GM23338 (cell line): ENCODE measurements around the gene MYL5. TPM values are rescaled to one million over a fixed set of nuclear protein-coding genes. Genes with fewer than 3 reads are reported as not detected.

Experiments used
- ATAC-seq: fragments of 200-7000 bp; cut with Tn5 transposase; 3 replicates; pipeline ENCODE4 v1.9.1; 2020
- DNase-seq: peaks from one replicate; pipeline ENCODE4 v3.0.0-alpha.2; 2015; ENCODE audit warnings: low spot score
- H2AFZ ChIP-seq: fragments of 200-600 bp; sonication (generic); 2 replicates; pipeline ENCODE4 v1.8.0; 2016; ENCODE audit warnings: antibody characterized with exemption, mild to moderate bottlenecking, moderate library complexity
- H3F3A ChIP-seq: fragments of 200-600 bp; sonication (generic); replicated peaks from 2 replicates; pipeline ENCODE4 v1.8.0; 2017; ENCODE audit warnings: antibody characterized with exemption, mixed run types, low read depth
- H3K27ac ChIP-seq: fragments of 200-600 bp; sonication (generic); 2 replicates; pipeline ENCODE4 v1.6.1; 2016; ENCODE audit warnings: low read depth
- H3K27me3 ChIP-seq: fragments of 200-600 bp; sonication (generic); 2 replicates; pipeline ENCODE4 v1.8.0; 2016; ENCODE audit warnings: mild to moderate bottlenecking, mixed run types, moderate library complexity; ENCODE audit not compliant: insufficient read depth
- H3K36me3 ChIP-seq: fragments of 200-600 bp; sonication (generic); 2 replicates; pipeline ENCODE4 v1.8.0; 2016; ENCODE audit warnings: mild to moderate bottlenecking; ENCODE audit not compliant: insufficient read depth
- H3K4me1 ChIP-seq: fragments of 200-600 bp; sonication (generic); 2 replicates; pipeline ENCODE4 v1.8.0; 2016; ENCODE audit warnings: mild to moderate bottlenecking, moderate library complexity; ENCODE audit not compliant: insufficient read depth
- H3K4me2 ChIP-seq: fragments of 200-600 bp; sonication (generic); 2 replicates; pipeline ENCODE4 v1.7.1; 2017; ENCODE audit warnings: mixed run types
- H3K4me3 ChIP-seq: fragments of 200-600 bp; sonication (generic); 2 replicates; pipeline ENCODE4 v1.6.1; 2016; ENCODE audit warnings: mixed run types
- H3K79me2 ChIP-seq: fragments of 200-600 bp; sonication (generic); replicated peaks from 2 replicates; pipeline ENCODE4 v1.8.0; 2017; ENCODE audit warnings: mild to moderate bottlenecking; ENCODE audit not compliant: insufficient read depth
- H3K9me2 ChIP-seq: fragments of 200-600 bp; sonication (generic); 2 replicates; pipeline ENCODE4 v1.8.0; 2017; ENCODE audit not compliant: insufficient read depth
- H4K20me1 ChIP-seq: fragments of 200-600 bp; sonication (generic); replicated peaks from 2 replicates; pipeline ENCODE4 v1.8.0; 2017; ENCODE audit warnings: mild to moderate bottlenecking; ENCODE audit not compliant: insufficient read depth
- H3K27ac Mint-ChIP-seq: 2 replicates; pipeline ENCODE4 v1.8.0; 2020; ENCODE audit warnings: inconsistent platforms, mild to moderate bottlenecking, moderate library complexity, mixed read lengths
- H3K27me3 Mint-ChIP-seq: 3 replicates; pipeline ENCODE4 v1.8.0; 2022; ENCODE audit warnings: low read depth, mild to moderate bottlenecking, moderate library complexity, mixed read lengths, inconsistent platforms; ENCODE audit not compliant: insufficient read depth, poor library complexity
- H3K36me3 Mint-ChIP-seq: 3 replicates; pipeline ENCODE4 v1.8.0; 2021; ENCODE audit warnings: low read depth, mild to moderate bottlenecking, inconsistent platforms, moderate library complexity, mixed read lengths
- H3K4me1 Mint-ChIP-seq: 3 replicates; pipeline ENCODE4 v1.8.0; 2020; ENCODE audit warnings: mild to moderate bottlenecking, inconsistent platforms, mixed read lengths
- H3K4me3 Mint-ChIP-seq: 3 replicates; pipeline ENCODE4 v1.8.0; 2021; ENCODE audit warnings: moderate library complexity, mild to moderate bottlenecking, inconsistent platforms, mixed read lengths
- H3K9me3 Mint-ChIP-seq: 3 replicates; pipeline ENCODE4 v1.8.0; 2020; ENCODE audit warnings: moderate library complexity, mild to moderate bottlenecking, inconsistent platforms, mixed read lengths
- CREB1 ChIP-seq: fragments of 250-450 bp; sonication (Bioruptor Pico); IDR thresholded peaks from 2 replicates; pipeline ENCODE4 v1.5.0; 2020; ENCODE audit warnings: low read depth, mild to moderate bottlenecking, moderate library complexity
- CTCF ChIP-seq, 2 experiments: fragments of 200-600 bp in 1 of 2; sonication (generic) in 1 of 2; conservative IDR thresholded peaks; 2 replicates each; pipeline versions ENCODE4 v1.5.1 to v1.6.1; 2016 to 2017; ENCODE audit warnings: antibody characterized with exemption in 2 of 2, low read depth in 2 of 2, mild to moderate bottlenecking in 2 of 2, moderate library complexity in 1 of 2
- ETS1 ChIP-seq: IDR thresholded peaks from 2 replicates; pipeline ENCODE4 v1.6.1; 2016; ENCODE audit warnings: antibody characterized with exemption
- EZH2 ChIP-seq: fragments of 200-600 bp; sonication (generic); IDR thresholded peaks from one replicate; pipeline ENCODE4 v1.8.0; 2017; ENCODE audit warnings: antibody characterized with exemption, mild to moderate bottlenecking, low read depth; ENCODE audit not compliant: unreplicated experiment
- EZH2phosphoT487 ChIP-seq: fragments of 200-600 bp; sonication (generic); IDR thresholded peaks from one replicate; pipeline ENCODE4 v1.8.1; 2018; ENCODE audit warnings: antibody characterized with exemption; ENCODE audit not compliant: unreplicated experiment
- JUNB ChIP-seq: IDR thresholded peaks from one replicate; pipeline ENCODE4 v1.6.1; 2016; ENCODE audit warnings: antibody characterized with exemption; ENCODE audit not compliant: unreplicated experiment
- NANOG ChIP-seq: IDR thresholded peaks from 2 replicates; pipeline ENCODE4 v1.6.1; 2016; ENCODE audit warnings: antibody characterized with exemption, borderline replicate concordance
- POLR2AphosphoS5 ChIP-seq: IDR thresholded peaks from 2 replicates; pipeline ENCODE4 v1.6.1; 2016; ENCODE audit warnings: antibody characterized with exemption, low read depth
- REST ChIP-seq: IDR thresholded peaks from one replicate; pipeline ENCODE4 v1.6.1; 2018; ENCODE audit warnings: antibody characterized with exemption; ENCODE audit not compliant: unreplicated experiment
- STAT1 ChIP-seq: IDR thresholded peaks from one replicate; pipeline ENCODE4 v1.6.1; 2016; ENCODE audit warnings: antibody characterized with exemption; ENCODE audit not compliant: unreplicated experiment
- ZNF331 ChIP-seq: fragments of 250-450 bp; sonication (Bioruptor Pico); IDR thresholded peaks from 2 replicates; pipeline ENCODE4 v1.5.0; 2020; ENCODE audit warnings: low read depth, mild to moderate bottlenecking, moderate library complexity
- polyA plus RNA-seq: library from polyadenylated mRNA; unstranded; fragments of >200 nt; fragmentation: Nextera tagmentation; extraction: Ambion mirVana; gene quantifications from 2 replicates; pipeline ENCODE4 v1.2.1, GENCODE V29; 2016
- total RNA-seq: library from RNA; depleted of rRNA; stranded (reverse); fragments of >200 nt; shearing (Covaris generic); gene quantifications from 2 replicates; pipeline ENCODE4 v1.2.3, GENCODE V29; 2014

The MYL5 gene
- total and polyA plus RNA-seq, 2 experiments from 2014 or later, result 3.0 to 4.4 TPM

- Mint-ChIP-seq H3K4me3 (no peak overlapping the region), H3K36me3 (peaks cover 33% of the 10 kb centered on the region), H3K9me3 (no peaks in the 10 kb centered on the region; the same call in 2 of the 3 replicates), H3K27ac (no peak overlapping the region), H3K27me3 (peaks cover 18% of the 10 kb centered on the region), H3K4me1 (peaks cover 2% of the 10 kb centered on the region; the same call in 1 of the 3 replicates)
- no peak overlapping the region for H3K4me3 ChIP-seq
- no peaks in the 10 kb centered on the region for H3F3A ChIP-seq
- H3K27me3 ChIP-seq, result no peaks in the 10 kb centered on the region
- no peak overlapping the region for H3K27ac ChIP-seq
- peaks cover 28% of the 10 kb centered on the region for H4K20me1 ChIP-seq
- no peak overlapping the region for H2AFZ ChIP-seq
- DNase-seq, result no peak
- no peak for ATAC-seq
- H3K4me1 ChIP-seq, result no peaks in the 10 kb centered on the region
- H3K4me2 ChIP-seq, result no peak overlapping the region
- H3K79me2 ChIP-seq, result peaks cover 80% of the 10 kb centered on the region
- TF ChIP-seq EZH2phosphoT487 (no peak), JUNB (no peak), STAT1 (no peak), ZNF331 (CRISPR knock-in tag) (no peak), CTCF (conservative IDR thresholded peaks at IDR 0.05; ENCODE audit: low read depth in 2 of 2) (no peak)
- H3K9me2 ChIP-seq, result no peaks in the 10 kb centered on the region
- H3K36me3 ChIP-seq, result no peaks in the 10 kb centered on the region
Observed at GRCh38 chr4:722851-723360, 48.6 kb downstream of the MYL5 start.

- ATAC-seq, result no peak
- H3K36me3 ChIP-seq, result no peaks in the 10 kb centered on the region
- H3K36me3 Mint-ChIP-seq, result peaks cover 36% of the 10 kb centered on the region
- TF ChIP-seq EZH2 (no peak), ZNF331 (CRISPR knock-in tag) (no peak), NANOG (no peak), STAT1 (no peak), ETS1 (no peak), CREB1 (CRISPR knock-in tag) (no peak), JUNB (no peak), POLR2AphosphoS5 (no peak), CTCF (conservative IDR thresholded peaks at IDR 0.05; ENCODE audit: low read depth in 2 of 2) (no peak), EZH2phosphoT487 (no peak), REST (no peak)
Observed at GRCh38 chr4:723751-724530, 49.6 kb downstream of the MYL5 start.

More at GRCh38 chr4:723751-724530, 49.6 kb downstream of the MYL5 start:
- Mint-ChIP-seq H3K9me3 (no peaks in the 10 kb centered on the region; the same call in 2 of the 3 replicates), H3K4me1 (peaks cover 2% of the 10 kb centered on the region; the same call in 1 of the 3 replicates), H3K27ac (no peak overlapping the region), H3K4me3 (no peak overlapping the region), H3K27me3 (peaks cover 18% of the 10 kb centered on the region)
- H3K9me2 ChIP-seq, result no peaks in the 10 kb centered on the region
- no peaks in the 10 kb centered on the region for H3F3A ChIP-seq
- H3K4me2 ChIP-seq, result no peak overlapping the region
- no peaks in the 10 kb centered on the region for H3K27me3 ChIP-seq
- H3K4me1 ChIP-seq, result no peaks in the 10 kb centered on the region
- H3K79me2 ChIP-seq, result peaks cover 80% of the 10 kb centered on the region
- no peak for DNase-seq
- H3K27ac ChIP-seq, result no peak overlapping the region
- peaks cover 25% of the 10 kb centered on the region for H4K20me1 ChIP-seq
- H2AFZ ChIP-seq, result no peak overlapping the region
- no peak overlapping the region for H3K4me3 ChIP-seq
